ENCODE results near the gene CRNN. TPM values are rescaled to one million over a fixed set of nuclear protein-coding genes. Genes with fewer than 3 reads are reported as not detected.

Gene CRNN
- total and polyA plus RNA-seq, 4 donors, result 0.22 to 0.31 TPM; not detected in 2

DNA sequence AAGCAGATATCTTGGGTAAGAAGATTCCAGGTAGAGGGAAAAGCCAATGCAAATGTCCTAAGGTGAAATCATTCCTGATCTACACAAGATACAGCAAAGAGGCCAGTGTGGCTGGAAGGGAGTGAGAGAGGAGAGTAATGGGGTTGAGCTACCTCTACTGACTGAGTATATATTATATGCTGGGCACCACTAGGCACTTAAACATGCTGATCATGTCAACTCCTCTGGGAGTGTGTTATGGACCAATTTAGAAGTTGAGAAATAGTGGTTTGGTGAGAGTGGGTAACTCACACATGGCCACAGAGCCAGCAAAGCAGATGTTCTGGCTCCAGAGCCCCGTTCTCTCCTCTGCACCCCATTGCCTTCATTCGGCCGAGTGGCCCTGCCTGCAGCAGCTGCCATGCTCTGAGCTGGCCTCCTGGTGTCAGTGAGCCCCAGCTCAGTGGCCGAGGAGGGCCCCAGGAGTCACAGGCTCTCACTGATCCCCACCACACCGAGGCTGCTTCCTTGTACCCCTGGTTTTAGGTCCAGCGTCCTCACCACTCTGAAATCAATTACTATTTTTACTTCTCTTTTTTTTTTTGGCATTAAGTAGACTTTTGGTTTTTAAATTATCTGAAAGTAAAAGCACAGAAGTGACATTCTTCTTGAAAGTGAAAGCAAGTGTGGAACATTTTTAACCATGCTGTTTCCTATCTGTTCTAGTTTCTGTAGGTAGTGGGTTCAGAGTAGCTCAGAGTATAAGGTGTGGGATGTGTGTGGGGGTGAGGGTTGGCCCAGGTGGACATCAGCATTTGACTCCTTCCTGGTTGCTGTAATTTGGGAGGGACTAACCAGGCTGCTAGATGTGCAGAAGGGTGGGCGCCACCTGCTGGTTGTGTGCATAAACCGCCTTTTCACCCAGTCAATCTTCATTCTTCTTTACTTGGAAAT is 45.8 kb upstream of the CRNN start:
- Histone ChIP-seq H3K9ac (ENCODE audit: insufficient read depth in 1 of 2, low read length in 2 of 2) (no peak overlapping the region), H3K4me1 (ENCODE audit: control insufficient read depth in 5 of 5, insufficient read depth in 5 of 5, low read length in 5 of 5) (peaks cover 0 to 1% (median 0%) of the 10 kb centered on the region in 5 donors), H3K4me3 (no peak overlapping the region), H3K27ac (ENCODE audit: low read depth in 1 of 2, low read length in 1 of 2) (peak overlapping the region; percentile 35 to 74), H3K27me3 (ENCODE audit: control insufficient read depth in 3 of 3, insufficient read depth in 3 of 3, low read length in 2 of 3) (peaks cover 0 to 3% (median 0%) of the 10 kb centered on the region in 3 donors), H3K36me3 (ENCODE audit: control insufficient read depth in 4 of 4, insufficient read depth in 4 of 4, low read length in 4 of 4) (no peaks in the 10 kb centered on the region), H3K9me3 (ENCODE audit: control insufficient read depth in 4 of 4, insufficient read depth in 3 of 4, low read length in 3 of 4) (no peaks in the 10 kb centered on the region)
- DNase-seq, result peak; percentile 38 to 57 (median 42)
- WGBS, 2 donors, result 43 to 46% methylated on average over 8 of the region's 8 CpGs
- ATAC-seq (ENCODE audit: insufficient read depth, low FRiP score), result peak; percentile 64
- TF ChIP-seq, protein P1, sequence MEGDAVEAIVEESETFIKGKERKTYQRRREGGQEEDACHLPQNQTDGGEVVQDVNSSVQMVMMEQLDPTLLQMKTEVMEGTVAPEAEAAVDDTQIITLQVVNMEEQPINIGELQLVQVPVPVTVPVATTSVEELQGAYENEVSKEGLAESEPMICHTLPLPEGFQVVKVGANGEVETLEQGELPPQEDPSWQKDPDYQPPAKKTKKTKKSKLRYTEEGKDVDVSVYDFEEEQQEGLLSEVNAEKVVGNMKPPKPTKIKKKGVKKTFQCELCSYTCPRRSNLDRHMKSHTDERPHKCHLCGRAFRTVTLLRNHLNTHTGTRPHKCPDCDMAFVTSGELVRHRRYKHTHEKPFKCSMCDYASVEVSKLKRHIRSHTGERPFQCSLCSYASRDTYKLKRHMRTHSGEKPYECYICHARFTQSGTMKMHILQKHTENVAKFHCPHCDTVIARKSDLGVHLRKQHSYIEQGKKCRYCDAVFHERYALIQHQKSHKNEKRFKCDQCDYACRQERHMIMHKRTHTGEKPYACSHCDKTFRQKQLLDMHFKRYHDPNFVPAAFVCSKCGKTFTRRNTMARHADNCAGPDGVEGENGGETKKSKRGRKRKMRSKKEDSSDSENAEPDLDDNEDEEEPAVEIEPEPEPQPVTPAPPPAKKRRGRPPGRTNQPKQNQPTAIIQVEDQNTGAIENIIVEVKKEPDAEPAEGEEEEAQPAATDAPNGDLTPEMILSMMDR (IDR thresholded peaks at IDR 0.05; ENCODE audit: control extremely low read depth, extremely low read depth), result peak; percentile 60

DNA sequence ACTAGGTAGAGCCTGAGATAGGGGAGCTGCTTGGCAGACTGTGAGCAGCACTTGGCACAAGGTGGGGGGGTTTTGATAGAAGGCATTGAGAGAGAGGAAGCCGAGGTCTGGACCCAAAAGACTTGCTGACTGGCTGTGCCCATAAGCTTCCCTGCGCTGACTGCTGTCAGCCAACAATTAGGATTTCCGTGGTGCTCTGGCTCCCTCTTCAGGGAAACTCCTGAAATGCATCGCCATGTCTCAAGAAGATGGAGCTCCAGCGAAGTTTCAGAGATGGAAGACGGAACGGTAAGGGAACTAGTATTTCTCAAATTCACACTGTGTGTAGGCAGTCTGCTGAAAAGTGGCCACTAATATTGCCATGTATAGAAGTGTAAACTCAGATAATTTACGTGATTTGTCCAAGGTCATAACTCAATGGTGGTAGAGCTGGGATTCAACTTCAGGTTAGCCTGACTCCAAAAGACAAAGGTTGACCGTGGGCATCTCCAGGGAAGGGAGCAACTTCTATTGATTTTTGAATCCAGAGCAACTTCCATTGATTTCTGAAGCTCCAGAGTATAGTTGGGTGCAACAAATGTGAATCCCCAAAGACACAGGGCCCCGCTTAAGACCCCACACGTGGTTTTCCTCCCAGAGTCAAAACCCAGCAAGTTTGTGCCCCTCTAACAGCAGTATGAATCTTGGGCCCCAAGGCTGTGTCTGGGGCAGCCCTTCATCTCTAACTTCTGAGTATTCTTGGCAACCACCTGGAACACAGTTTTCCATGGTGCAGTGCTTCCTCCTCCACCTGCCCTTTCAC is 44.5 kb upstream of the CRNN start:
- peak; percentile 77 to 88 (median 82) for DNase-seq
- no peak overlapping the region for H3K9ac ChIP-seq (ENCODE audit: insufficient read depth in 1 of 2, low read length in 2 of 2)
- peak; percentile 89 for ATAC-seq (ENCODE audit: insufficient read depth, low FRiP score)
- 28 to 33% methylated on average over 11 of the region's 11 CpGs for WGBS, 2 donors
- H3K4me1 ChIP-seq (ENCODE audit: control insufficient read depth in 5 of 5, insufficient read depth in 5 of 5, low read length in 5 of 5), result peaks cover 0 to 1% (median 0%) of the 10 kb centered on the region in 5 donors
- no peaks in the 10 kb centered on the region for H3K36me3 ChIP-seq (ENCODE audit: control insufficient read depth in 4 of 4, insufficient read depth in 4 of 4, low read length in 4 of 4)
- peaks cover 0 to 3% (median 0%) of the 10 kb centered on the region in 3 donors for H3K27me3 ChIP-seq (ENCODE audit: control insufficient read depth in 3 of 3, insufficient read depth in 3 of 3, low read length in 2 of 3)
- TF ChIP-seq, protein P1 (IDR thresholded peaks at IDR 0.05; ENCODE audit: control extremely low read depth, extremely low read depth), result peak; percentile 94
- H3K4me3 ChIP-seq, result no peak overlapping the region
- no peaks in the 10 kb centered on the region for H3K9me3 ChIP-seq (ENCODE audit: control insufficient read depth in 4 of 4, insufficient read depth in 3 of 4, low read length in 3 of 4)
- no peak overlapping the region for H3K27ac ChIP-seq (ENCODE audit: low read depth in 1 of 2, low read length in 1 of 2)

DNA sequence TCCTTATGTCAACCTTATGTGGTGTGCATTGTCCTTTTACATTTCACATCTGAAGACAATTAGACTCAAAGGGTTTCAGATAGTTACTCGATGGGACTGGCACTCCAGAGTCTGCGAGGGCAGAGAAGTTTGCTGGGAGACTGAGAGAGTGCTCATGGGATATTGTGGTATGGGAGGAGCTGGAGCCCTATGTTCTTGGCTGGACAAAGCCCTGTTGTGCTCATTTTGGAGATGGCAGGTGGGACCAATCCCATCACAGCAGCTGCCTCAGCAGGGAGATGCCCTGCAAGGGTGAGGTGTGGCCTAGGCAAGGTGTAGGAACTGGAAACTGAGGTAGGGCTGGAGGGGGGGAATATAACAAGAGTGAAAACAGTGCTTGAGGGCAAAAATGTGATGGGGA is 43.5 kb upstream of the CRNN start:
- no peaks in the 10 kb centered on the region for H3K9me3 ChIP-seq (ENCODE audit: control insufficient read depth in 4 of 4, insufficient read depth in 3 of 4, low read length in 3 of 4)
- peaks cover 0 to 3% (median 0%) of the 10 kb centered on the region in 3 donors for H3K27me3 ChIP-seq (ENCODE audit: control insufficient read depth in 3 of 3, insufficient read depth in 3 of 3, low read length in 2 of 3)
- no peak overlapping the region for H3K4me3 ChIP-seq
- ATAC-seq (ENCODE audit: insufficient read depth, low FRiP score), result no peak
- DNase-seq, result no peak
- TF ChIP-seq, protein P1 (IDR thresholded peaks at IDR 0.05; ENCODE audit: control extremely low read depth, extremely low read depth), result no peak
- peaks cover 0 to 1% (median 0%) of the 10 kb centered on the region in 5 donors for H3K4me1 ChIP-seq (ENCODE audit: control insufficient read depth in 5 of 5, insufficient read depth in 5 of 5, low read length in 5 of 5)
- no peak overlapping the region for H3K9ac ChIP-seq (ENCODE audit: insufficient read depth in 1 of 2, low read length in 2 of 2)
- H3K27ac ChIP-seq (ENCODE audit: low read depth in 1 of 2, low read length in 1 of 2), result no peak overlapping the region
- WGBS, 2 donors, result 61 to 73% methylated on average over 2 of the region's 2 CpGs
- H3K36me3 ChIP-seq (ENCODE audit: control insufficient read depth in 4 of 4, insufficient read depth in 4 of 4, low read length in 4 of 4), result no peaks in the 10 kb centered on the region

Measured in lung (tissue), 12 donors.